ENCODE measurements around the gene HOXC13.

Gene HOXC13

GRCh38 chr12:53941750-53942149, 3.1 kb downstream of the HOXC13 start:
- DNase-seq (ENCODE audit: insufficient read length) (no peak), FAIRE-seq (no peak)
- TF ChIP-seq POLR2A (IDR thresholded peaks at IDR 0.05; ENCODE audit: low read depth, low read length) (no peak), TAF1 (IDR thresholded peaks at IDR 0.05; ENCODE audit: borderline replicate concordance, low read depth, low read length) (no peak), POLR2AphosphoS5 (IDR thresholded peaks at IDR 0.05; ENCODE audit: low read depth, low read length) (no peak)

DNA sequence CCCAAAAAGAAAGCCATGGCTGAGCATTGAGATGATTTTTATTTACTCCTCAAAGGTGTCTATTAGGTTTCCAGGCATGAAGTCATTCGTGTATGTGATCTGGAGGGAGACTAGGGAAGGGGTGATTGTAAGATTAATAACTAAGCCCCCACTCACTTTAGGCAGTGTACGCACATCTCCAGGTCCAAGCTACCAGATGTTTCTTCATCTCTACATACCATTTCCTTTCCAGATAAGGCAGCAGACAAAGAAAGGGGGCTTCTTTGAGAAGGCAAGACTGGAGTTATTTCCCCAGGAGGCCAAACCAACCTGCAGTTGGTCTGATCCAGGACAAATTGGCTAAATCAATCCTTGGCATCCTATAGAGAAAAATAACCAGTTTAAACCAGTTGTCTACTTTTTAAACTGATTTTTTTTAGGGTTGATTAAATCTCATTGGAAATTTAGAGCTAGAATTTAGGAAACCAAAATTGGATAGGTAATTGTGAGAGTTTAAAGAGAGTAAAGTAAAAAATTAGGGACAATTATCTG, 3.9 kb downstream of the HOXC13 start:
- no peak for TF ChIP-seq POLR2A (IDR thresholded peaks at IDR 0.05; ENCODE audit: low read depth, low read length)
- TF ChIP-seq TAF1 (IDR thresholded peaks at IDR 0.05; ENCODE audit: borderline replicate concordance, low read depth, low read length), result no peak
- TF ChIP-seq POLR2AphosphoS5 (IDR thresholded peaks at IDR 0.05; ENCODE audit: low read depth, low read length), result no peak
- DNase-seq (ENCODE audit: insufficient read length) (no peak), FAIRE-seq (no peak)

DNA sequence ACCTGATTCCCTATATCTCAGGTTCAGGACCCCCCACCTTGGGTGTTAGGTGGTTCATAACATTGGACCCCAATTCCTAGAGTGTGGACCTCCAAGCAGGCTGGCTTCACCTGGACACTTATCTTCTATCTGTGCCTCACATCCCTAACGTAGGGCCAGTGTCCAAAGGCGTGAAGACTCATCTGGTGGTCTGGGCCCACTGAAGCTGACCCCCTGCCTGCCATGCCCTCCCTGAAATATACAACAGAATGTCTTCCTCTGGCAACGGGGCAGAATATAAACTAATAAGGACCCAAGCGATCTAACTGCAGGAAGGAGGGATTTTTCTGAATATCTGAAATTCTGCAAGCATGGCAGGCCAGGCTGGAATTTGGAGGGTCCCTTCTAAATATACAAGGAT, 5.6 kb downstream of the HOXC13 start:
- no peak for DNase-seq (ENCODE audit: insufficient read length)
- no peak for FAIRE-seq
- TF ChIP-seq POLR2A (IDR thresholded peaks at IDR 0.05; ENCODE audit: low read depth, low read length) (no peak), TAF1 (IDR thresholded peaks at IDR 0.05; ENCODE audit: borderline replicate concordance, low read depth, low read length) (no peak), POLR2AphosphoS5 (IDR thresholded peaks at IDR 0.05; ENCODE audit: low read depth, low read length) (no peak)

- FAIRE-seq (no peak), DNase-seq (ENCODE audit: insufficient read length) (no peak)
- TF ChIP-seq TAF1 (IDR thresholded peaks at IDR 0.05; ENCODE audit: borderline replicate concordance, low read depth, low read length) (no peak), POLR2AphosphoS5 (IDR thresholded peaks at IDR 0.05; ENCODE audit: low read depth, low read length) (no peak), POLR2A (IDR thresholded peaks at IDR 0.05; ENCODE audit: low read depth, low read length) (no peak)
Measured at GRCh38 chr12:53944907-53945847, 6.5 kb downstream of the HOXC13 start.

DNA sequence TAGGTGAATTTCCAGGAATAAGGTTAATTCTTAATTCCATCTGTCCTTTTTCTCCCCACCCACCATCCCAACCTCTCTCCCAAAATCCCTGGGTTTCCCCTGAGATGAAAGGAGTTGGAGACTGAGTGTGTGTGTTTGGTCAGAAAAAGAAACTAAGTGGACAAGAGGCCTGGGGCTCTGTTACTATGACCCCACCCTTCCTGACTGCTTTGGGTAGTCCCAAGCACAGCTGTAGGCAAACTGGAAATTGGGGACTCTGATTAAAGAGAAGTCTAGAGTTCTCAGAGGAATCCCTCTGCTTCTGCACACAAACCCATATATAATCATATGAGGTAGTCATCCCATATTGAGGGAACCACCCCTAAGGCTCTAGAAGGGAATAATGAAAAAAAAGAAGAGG, 9.1 kb downstream of the HOXC13 start:
- DNase-seq (ENCODE audit: insufficient read length) (no peak), FAIRE-seq (no peak)
- TF ChIP-seq POLR2A (IDR thresholded peaks at IDR 0.05; ENCODE audit: low read depth, low read length) (no peak), POLR2AphosphoS5 (IDR thresholded peaks at IDR 0.05; ENCODE audit: low read depth, low read length) (no peak), TAF1 (IDR thresholded peaks at IDR 0.05; ENCODE audit: borderline replicate concordance, low read depth, low read length) (no peak)

DNA sequence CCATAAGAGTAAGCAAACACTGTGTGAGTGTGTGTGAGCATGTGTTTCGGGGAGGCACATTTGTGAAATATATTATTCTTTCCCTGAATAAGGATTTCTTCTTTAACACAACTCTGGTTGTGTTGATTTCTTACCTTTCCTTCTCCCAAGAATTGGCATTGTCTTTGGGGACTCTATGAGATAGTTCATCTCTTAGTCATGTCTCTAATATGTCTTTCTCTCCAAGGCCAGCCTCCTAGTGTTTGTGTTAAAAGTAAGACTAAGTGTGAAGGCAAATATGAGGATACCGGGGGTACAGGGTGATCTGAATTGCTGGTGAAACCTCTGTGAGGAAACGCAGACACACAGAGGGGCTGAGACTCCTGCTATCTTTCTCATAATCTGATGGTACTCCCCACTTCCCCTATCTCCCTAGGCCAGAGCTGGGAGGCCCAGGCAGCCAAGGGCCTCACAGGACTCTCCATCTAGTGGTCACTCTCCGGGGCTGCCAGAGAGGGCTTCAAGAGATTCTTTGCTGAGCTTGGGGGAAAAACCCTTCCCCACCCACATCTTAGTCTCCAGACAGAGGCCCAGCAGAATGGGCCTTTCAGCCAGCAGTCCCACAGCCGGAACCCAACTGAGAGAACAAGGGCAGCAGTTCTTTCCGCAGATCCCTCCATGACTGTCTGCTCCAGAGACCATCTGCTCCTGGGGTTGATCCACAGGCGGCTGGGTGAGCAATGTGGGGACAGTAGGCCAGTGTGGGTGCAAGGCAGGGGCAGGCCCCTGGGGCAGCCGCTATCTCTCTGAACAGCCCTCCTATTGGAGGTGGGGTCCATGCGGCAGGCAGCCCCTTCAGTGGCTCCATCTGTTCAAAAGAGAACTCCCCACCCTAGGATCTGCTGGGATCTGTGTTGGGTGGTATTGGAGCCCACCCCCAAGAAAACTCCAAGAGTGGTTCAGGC, 10.3 kb downstream of the HOXC13 start:
- FAIRE-seq, result no peak
- TF ChIP-seq POLR2A (IDR thresholded peaks at IDR 0.05; ENCODE audit: low read depth, low read length) (no peak), TAF1 (IDR thresholded peaks at IDR 0.05; ENCODE audit: borderline replicate concordance, low read depth, low read length) (no peak), POLR2AphosphoS5 (IDR thresholded peaks at IDR 0.05; ENCODE audit: low read depth, low read length) (no peak)

DNA sequence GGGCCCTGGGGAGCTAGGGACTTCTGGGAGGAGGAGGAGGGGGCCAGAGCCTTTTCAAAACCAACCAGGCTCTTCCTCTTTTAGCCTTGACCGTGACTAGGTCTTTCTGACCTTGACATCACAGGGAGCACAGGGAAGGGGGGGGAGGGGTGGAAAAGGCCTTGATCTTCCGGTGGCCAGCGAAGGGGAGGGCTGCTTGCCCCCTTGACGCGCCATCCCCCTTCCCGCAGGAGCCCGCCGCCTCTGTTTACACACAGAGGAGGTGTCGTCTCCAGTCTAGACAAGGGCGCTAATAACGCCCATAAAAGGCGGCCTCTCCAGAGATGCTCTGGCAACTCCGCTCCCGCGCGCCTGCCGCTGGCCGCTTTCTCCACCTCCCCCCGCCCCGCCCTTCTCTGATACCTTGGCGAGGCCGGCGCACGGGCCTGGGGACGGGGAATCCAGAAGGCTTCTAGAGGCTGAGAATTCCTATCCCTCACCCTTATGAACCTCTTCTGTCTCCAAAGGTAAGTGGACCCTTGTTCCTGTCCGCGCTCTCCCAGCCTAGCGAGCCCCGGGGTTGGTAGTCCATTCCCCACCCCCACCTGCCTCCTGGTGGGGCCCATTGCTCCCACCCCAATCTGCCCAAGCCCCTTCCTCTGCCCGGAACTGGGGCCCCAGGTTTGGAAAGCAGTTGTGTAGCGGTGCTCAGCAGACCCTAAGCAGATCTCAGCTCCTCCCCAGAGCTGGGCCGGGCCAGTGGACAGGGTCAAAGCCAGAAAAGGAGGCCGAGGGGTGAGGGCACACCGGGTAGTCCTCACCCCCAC, 11.2 kb downstream of the HOXC13 start:
- TF ChIP-seq POLR2A (IDR thresholded peaks at IDR 0.05; ENCODE audit: low read depth, low read length), result no peak
- no peak for TF ChIP-seq TAF1 (IDR thresholded peaks at IDR 0.05; ENCODE audit: borderline replicate concordance, low read depth, low read length)
- TF ChIP-seq POLR2AphosphoS5 (IDR thresholded peaks at IDR 0.05; ENCODE audit: low read depth, low read length), result no peak
- DNase-seq (ENCODE audit: insufficient read length) (no peak), FAIRE-seq (no peak)

More for the DNA sequence above, 10.3 kb downstream of the HOXC13 start:
- DNase-seq (ENCODE audit: insufficient read length), result no peak

- FAIRE-seq, result no peak
- DNase-seq (ENCODE audit: insufficient read length), result no peak
- TF ChIP-seq POLR2A (IDR thresholded peaks at IDR 0.05; ENCODE audit: low read depth, low read length) (no peak), TAF1 (IDR thresholded peaks at IDR 0.05; ENCODE audit: borderline replicate concordance, low read depth, low read length) (no peak), POLR2AphosphoS5 (IDR thresholded peaks at IDR 0.05; ENCODE audit: low read depth, low read length) (no peak)
Measured at GRCh38 chr12:53950437-53950773, 11.8 kb downstream of the HOXC13 start.

GRCh38 chr12:53950789-53951576, 12.4 kb downstream of the HOXC13 start:
- no peak for TF ChIP-seq POLR2A (IDR thresholded peaks at IDR 0.05; ENCODE audit: low read depth, low read length)
- no peak for TF ChIP-seq TAF1 (IDR thresholded peaks at IDR 0.05; ENCODE audit: borderline replicate concordance, low read depth, low read length)
- TF ChIP-seq POLR2AphosphoS5 (IDR thresholded peaks at IDR 0.05; ENCODE audit: low read depth, low read length), result no peak
- DNase-seq (ENCODE audit: insufficient read length) (no peak), FAIRE-seq (no peak)
